GM12878 (cell line): ENCODE results near the gene IL22. TPM values are rescaled to one million over a fixed set of nuclear protein-coding genes. Genes with fewer than 3 reads are reported as not detected.
A peak's percentile ranks its signal among the peaks of the same experiment; 100 is the strongest.

ENCODE experiments used
- BACH1 ChIP-seq: fragments of 450-650 bp; IDR thresholded peaks from 2 replicates; pipeline ENCODE4 v1.6.1; 2017; ENCODE audit warnings: mild to moderate bottlenecking, borderline replicate concordance
- CHD2 ChIP-seq: IDR thresholded peaks from 2 replicates; pipeline ENCODE4 v1.6.1; 2011; ENCODE audit warnings: low read depth, low read length, improper control_type of control experiment, borderline replicate concordance
- CREM ChIP-seq: IDR thresholded peaks from 2 replicates; pipeline ENCODE4 v1.6.1; 2014; ENCODE audit warnings: antibody characterized with exemption, low read depth
- EP300 ChIP-seq, 2 experiments: fragments of 150-350 bp in 1 of 2; IDR thresholded peaks; 2 replicates each; pipeline ENCODE4 v1.6.1; 2011 to 2012; ENCODE audit warnings: low read depth in 2 of 2, low read length in 2 of 2, borderline replicate concordance in 1 of 2, improper control_type of control experiment in 1 of 2, inconsistent platforms in 1 of 2; ENCODE audit not compliant: control insufficient read depth in 1 of 2
- ESRRA ChIP-seq: IDR thresholded peaks from 2 replicates; pipeline ENCODE4 v1.6.1; 2012; ENCODE audit warnings: mild to moderate bottlenecking, low read length, improper control_type of control experiment
- HDAC2 ChIP-seq: fragments of 200-600 bp; sonication (generic); IDR thresholded peaks from 2 replicates; pipeline ENCODE4 v1.6.1; 2017
- KDM1A ChIP-seq: fragments of 200-600 bp; sonication (generic); IDR thresholded peaks from 2 replicates; pipeline ENCODE4 v1.6.1; 2016; ENCODE audit warnings: borderline replicate concordance
- POU2F2 ChIP-seq: IDR thresholded peaks from 3 replicates; pipeline ENCODE4 v1.6.1; 2011; ENCODE audit warnings: low read depth, mild to moderate bottlenecking, low read length, borderline replicate concordance
- SIX5 ChIP-seq: IDR thresholded peaks from 2 replicates; pipeline ENCODE4 v1.6.1; 2011; ENCODE audit warnings: mild to moderate bottlenecking, low read depth, low read length, moderate library complexity; ENCODE audit not compliant: severe bottlenecking
- SPI1 ChIP-seq: IDR thresholded peaks from 2 replicates; pipeline ENCODE4 v1.6.1; 2011; ENCODE audit warnings: low read depth, mild to moderate bottlenecking, low read length, moderate library complexity, borderline replicate concordance; ENCODE audit not compliant: insufficient read depth
- SREBF2 ChIP-seq: IDR thresholded peaks from 2 replicates; pipeline ENCODE4 v1.6.1; 2012; ENCODE audit warnings: mild to moderate bottlenecking, low read length
- STAT1 ChIP-seq: fragments of 450-650 bp; conservative IDR thresholded peaks from 2 replicates; pipeline ENCODE4 v1.6.1; 2014; ENCODE audit warnings: antibody characterized with exemption, mild to moderate bottlenecking
- SUPT20H ChIP-seq: IDR thresholded peaks from 2 replicates; pipeline ENCODE4 v1.6.1; 2011; ENCODE audit warnings: low read depth, mild to moderate bottlenecking, low read length, moderate library complexity, borderline replicate concordance; ENCODE audit not compliant: control insufficient read depth
- SUZ12 ChIP-seq: fragments of 200-600 bp; sonication (generic); IDR thresholded peaks from one replicate; pipeline ENCODE4 v1.6.1; 2018; ENCODE audit warnings: antibody characterized with exemption, mild to moderate bottlenecking; ENCODE audit not compliant: unreplicated experiment
- TAF1 ChIP-seq: IDR thresholded peaks from 2 replicates; pipeline ENCODE4 v1.6.1; 2011; ENCODE audit warnings: mild to moderate bottlenecking, low read depth, low read length, borderline replicate concordance
- USF1 ChIP-seq: IDR thresholded peaks from 2 replicates; pipeline ENCODE4 v1.6.1; 2011; ENCODE audit warnings: borderline replicate concordance, low read depth, mild to moderate bottlenecking, moderate library complexity, mixed read lengths, low read length; ENCODE audit not compliant: insufficient read depth; ENCODE audit errors: extremely low read length
- USF2 ChIP-seq: IDR thresholded peaks from 2 replicates; pipeline ENCODE4 v1.6.1; 2011; ENCODE audit warnings: low read depth, low read length, improper control_type of control experiment, borderline replicate concordance
- ZBTB11 ChIP-seq: fragments of 450-650 bp; formaldehyde crosslinking; IDR thresholded peaks from 2 replicates; pipeline ENCODE4 v1.5.0; 2022; ENCODE audit warnings: mild to moderate bottlenecking, missing genetic modification characterization
- ZNF592 ChIP-seq: fragments of 450-650 bp; IDR thresholded peaks from 2 replicates; pipeline ENCODE4 v1.6.1; 2017; ENCODE audit warnings: mild to moderate bottlenecking, moderate library complexity
- ZNF622 ChIP-seq: fragments of 450-650 bp; IDR thresholded peaks from 2 replicates; pipeline ENCODE4 v1.6.1; 2017; ENCODE audit warnings: mild to moderate bottlenecking, inconsistent platforms
- polyA plus RNA-seq, 11 experiments: library from polyadenylated mRNA; depleted of rRNA in 4 of 11; unstranded in 6 of 11; stranded (reverse) in 5 of 11; fragments of >200 nt; fragmentation: Nextera tagmentation in 4 of 11; fragmentation: Illumina TruSeq in 1 of 11; extraction: Ambion mirVana in 4 of 11; extraction: Trizol in 1 of 11; gene quantifications; 1 replicate in 1 of 11; 2 replicates in 10 of 11; pipeline versions ENCODE4 v1.2.1 to v1.2.3, GENCODE V29; 2011 to 2016; ENCODE audit warnings: inconsistent platforms in 2 of 11, missing spikeins in 2 of 11, low read depth in 1 of 11
- total RNA-seq, 4 experiments: library from RNA; depleted of rRNA in 3 of 4; stranded (reverse); fragments of >200 nt in 3 of 4; fragmentation: Illumina TruSeq in 1 of 4; extraction: Trizol in 1 of 4; gene quantifications; 2 replicates each; pipeline versions ENCODE4 v1.2.1 to v1.2.3, GENCODE V29; 2013 to 2021

Gene IL22
- total and polyA plus RNA-seq, 10 of the 15 experiments (the other 5 are each of a cell fraction or from before 2014, with no cell fraction given) = not detected

GRCh38 chr12:68290126-68290525, 36.7 kb upstream of the IL22 start (continued):
- TF ChIP-seq ZNF592 (no peak), CHD2 (0 out of 2 replicates have a peak, but pooled peaks have one; percentile 52), POU2F2 (peak; percentile 70; the same call in 1 of the 3 replicates), USF2 (no peak; the same call in 1 of the 2 replicates), BACH1 (peak; percentile 98), KDM1A (no peak), USF1 (no peak), STAT1 (no peak), SUPT20H (no peak), CREM (peak; percentile 83; the same call in 1 of the 2 replicates), SUZ12 (no peak), ESRRA (no peak), SREBF2 (no peak), ZNF622 (no peak), SIX5 (no peak), HDAC2 (no peak), TAF1 (no peak), SPI1 (no peak), EP300 (IDR thresholded peaks at IDR 0.05; ENCODE audit: borderline replicate concordance in 1 of 2, control insufficient read depth in 1 of 2, low read depth in 2 of 2, low read length in 2 of 2) (peak; percentile 94 to 96), ZBTB11 (CRISPR knock-in tag) (no peak)
